GM21619 (cell line): Measurements from ENCODE around the gene CHRNA7.

Experiments
- ATAC-seq: cut with Tn5 transposase; IDR thresholded peaks from one replicate; pipeline ENCODE4 v1.9.1; 2021; ENCODE audit not compliant: unreplicated experiment

Gene CHRNA7

DNA sequence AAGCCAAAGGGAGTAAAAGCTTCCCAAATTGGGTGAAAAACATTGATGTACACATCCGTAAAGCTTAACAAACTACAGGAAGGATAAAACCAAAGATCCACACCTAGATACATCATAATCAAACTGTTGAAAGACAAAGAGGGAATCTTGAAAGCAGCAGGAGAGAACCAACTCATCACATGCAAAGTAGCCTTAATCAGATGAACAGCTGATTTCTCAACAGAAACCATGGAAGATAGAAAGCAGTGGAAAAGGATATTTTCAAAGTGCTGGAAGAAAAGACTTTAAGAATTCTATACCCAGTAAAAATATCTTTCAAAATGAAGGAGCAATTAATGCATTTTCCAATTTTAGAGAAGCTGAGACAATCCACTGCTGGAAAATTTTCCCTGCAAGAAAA lies 36.8 kb downstream of the CHRNA7 start:
- ATAC-seq: no peak

DNA sequence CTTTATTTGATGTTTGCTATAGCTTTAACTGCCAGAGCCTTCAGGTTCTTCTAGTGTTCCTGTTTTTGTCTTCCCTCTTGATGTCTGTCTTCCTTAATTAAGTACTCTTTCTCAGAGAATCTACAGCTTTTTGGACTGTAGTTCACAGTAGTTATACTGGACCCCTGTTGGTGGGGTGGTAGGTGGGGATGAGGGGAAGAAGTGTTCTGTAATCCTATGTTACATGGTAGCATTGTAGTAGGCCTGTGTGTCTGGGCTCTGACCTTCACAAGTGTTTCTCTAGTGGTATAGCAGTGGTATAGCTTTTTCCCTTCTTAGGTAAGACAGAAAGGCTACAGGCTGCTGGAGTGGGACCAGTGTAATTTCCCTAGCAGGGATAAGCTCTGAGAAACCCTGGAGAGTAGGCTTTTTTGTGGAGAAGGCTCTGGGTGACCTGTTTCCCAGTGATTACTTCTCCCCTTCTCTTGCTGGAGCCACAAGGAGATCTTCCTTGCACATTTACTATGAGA lies 59.6 kb downstream of the CHRNA7 start:
- ATAC-seq: no peak

DNA sequence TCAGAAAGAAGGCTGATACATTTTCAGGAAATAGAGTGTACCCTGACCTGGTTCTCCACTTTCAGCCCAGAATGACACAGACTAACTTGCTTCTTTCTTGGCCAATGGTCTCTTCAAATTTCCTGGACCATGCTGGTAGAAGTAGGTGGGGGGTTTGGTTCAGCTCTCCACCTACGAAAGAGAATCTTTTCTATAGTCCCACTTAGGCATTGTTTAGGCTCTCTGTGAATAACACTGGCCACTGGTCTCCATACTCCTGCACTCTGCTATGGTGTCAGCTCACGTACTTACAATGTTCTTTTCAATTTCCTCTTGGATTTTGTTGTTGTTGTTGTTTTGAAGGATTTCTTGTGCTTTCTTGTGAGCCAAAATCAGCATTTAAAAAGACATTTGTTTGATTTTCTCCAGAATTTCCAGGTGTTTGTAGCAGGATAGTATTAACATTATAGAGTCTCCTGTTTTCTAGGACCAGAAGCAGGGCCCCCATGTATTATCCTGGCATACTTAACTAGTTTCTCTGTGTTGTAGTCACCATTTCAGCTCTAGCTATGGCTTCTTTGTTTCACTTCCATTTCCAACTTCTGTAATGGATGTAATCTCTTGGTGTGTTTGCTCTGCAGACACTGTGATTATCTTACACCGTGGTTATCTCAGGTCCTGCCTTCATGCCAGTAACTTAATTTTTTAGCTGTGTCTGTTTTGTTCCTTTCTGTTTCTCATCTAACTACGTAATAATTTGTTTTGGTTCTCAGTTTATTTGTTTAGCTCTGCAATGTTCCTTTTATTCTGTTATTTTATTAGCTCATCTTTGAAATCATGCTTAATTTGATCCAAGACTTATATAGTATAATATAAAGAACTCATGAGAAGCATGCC lies 61.4 kb downstream of the CHRNA7 start:
- ATAC-seq: no peak

DNA sequence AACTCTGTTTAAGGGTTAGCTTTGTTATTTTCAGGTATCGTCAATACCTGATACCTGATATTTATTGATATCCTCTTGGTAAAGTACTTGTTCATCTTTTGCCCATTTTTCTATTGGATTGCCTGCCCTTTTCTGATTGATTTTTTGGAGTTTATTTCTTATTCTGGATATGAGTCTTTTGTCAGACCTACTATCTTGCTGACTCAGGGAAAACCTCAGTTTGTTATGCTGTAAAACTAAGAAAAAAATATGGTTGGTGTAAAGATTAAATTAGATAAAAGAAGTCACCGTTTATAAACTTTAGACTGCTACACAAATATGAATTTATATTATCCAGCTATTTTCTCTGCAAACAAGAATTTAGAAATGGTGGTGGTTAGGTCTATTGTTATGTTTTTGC lies 65.9 kb downstream of the CHRNA7 start:
- no peak for ATAC-seq

DNA sequence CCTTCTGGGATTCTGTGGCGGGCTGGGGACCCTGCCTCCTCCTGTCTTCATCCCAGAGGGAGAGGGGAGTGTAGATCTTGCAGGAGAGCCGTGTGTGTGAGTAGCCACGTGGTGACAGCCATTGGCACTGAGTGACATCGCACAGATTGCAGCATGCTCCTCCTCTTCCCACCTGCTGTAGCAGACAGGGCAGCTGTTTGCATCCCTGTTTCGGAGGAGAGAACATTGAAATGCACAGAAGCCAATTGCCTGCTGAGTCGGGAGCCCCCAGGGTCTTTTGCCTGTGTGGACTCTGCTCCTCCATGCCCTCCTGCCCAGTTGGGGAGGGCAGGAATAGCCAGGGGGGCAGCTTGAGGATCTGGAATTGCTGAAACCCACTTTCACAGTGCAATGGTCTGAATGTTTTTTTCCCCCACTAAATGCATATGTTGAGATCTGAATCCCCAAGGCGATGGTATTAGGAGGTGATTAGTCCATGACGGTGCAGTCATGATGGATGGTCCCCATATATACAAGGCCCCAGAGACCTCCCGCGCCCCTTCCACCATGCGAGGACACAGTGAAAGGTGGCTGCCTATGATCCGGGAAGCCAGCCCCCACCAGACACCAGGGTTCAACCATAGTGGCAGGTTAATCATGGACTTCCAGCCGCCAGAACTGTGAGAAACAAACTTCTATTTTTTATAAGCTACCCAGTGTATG lies 66.8 kb downstream of the CHRNA7 start:
- ATAC-seq: no peak

DNA sequence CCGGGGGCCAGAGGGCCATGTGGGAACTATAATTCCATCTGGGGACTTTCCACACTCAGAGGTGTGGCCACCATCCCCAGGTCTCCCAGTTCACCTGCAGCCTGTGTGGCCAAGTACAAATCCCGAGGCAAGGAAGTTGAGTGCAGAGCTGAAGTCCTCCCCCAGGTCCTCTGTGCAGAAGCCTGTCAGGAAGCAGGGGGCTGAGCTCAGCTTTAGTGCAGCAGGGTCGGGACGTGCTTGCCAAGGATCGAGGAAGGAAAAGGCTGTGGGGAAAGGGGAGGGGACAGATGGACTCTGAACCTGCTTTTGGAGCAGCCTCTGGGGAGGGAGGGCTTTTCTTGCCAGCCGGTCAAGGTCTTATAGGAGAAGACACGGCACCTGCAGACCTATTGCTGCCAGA lies 67.7 kb downstream of the CHRNA7 start:
- no peak for ATAC-seq

DNA sequence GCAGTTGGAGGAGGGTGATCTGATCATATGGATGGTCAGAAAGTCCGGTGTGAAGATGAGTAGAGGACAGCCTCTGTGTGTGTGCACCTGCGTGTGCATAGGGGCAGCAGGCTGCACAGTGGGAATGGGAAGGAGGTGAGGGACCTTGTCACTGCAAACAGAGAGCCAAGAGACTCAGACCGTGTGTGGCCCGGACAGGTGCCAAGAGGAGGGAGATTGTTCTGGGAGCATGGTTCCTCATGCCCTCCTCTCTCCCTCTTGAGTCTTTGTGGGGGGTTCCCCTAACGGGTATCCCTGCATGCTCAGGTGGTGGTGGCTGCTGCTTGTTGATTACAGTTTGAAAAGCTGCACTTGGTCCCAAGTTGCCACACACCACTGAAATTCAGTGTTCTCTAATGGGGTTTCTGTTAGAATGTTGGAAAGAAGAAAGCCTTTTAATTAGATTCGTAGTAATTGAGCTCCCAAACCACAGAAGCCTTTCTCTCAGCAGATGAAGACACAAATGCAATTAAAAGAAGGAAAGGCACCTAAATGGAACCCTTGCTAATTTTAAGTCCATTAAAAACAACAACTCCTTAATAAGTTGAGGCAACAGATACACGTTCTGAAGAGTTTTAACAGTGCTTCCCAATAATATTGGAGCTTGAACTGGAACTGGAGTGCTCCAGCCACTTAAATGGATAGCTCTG lies 68.9 kb downstream of the CHRNA7 start:
- no peak for ATAC-seq

DNA sequence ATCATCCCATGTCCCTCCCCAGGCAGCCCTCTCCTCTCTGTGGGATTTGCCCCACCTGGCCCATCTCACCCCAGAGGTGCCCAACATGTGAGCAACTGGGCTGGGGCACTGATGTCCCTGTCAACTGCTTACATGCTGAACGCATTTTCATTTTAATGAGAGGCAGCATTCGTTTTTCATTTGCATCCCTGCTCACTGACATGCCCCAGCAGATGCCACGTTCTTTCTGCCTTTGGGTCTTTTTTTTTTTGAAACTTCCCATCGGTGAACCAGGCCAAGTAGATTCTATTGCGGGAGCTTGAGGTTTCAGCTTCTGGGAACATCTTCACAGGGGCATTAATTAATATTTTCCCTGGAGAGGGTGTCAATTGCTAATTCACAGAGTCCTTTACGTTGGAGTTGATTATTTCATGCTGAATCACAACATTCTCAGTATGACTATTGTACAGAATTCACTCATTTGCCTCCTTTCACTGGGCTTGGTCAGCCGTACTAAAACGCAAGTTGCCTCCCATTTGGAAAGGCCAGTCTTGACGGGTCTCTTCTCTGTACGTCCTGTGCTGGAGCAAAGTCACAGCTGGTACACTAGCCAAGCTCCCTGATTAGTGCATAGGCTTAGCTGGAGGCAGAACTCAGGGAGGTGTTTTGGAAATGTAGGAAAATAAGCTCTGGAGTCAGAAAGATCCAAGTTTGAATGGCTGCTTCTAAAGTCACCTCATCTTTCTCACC lies 69.8 kb downstream of the CHRNA7 start:
- no peak for ATAC-seq

DNA sequence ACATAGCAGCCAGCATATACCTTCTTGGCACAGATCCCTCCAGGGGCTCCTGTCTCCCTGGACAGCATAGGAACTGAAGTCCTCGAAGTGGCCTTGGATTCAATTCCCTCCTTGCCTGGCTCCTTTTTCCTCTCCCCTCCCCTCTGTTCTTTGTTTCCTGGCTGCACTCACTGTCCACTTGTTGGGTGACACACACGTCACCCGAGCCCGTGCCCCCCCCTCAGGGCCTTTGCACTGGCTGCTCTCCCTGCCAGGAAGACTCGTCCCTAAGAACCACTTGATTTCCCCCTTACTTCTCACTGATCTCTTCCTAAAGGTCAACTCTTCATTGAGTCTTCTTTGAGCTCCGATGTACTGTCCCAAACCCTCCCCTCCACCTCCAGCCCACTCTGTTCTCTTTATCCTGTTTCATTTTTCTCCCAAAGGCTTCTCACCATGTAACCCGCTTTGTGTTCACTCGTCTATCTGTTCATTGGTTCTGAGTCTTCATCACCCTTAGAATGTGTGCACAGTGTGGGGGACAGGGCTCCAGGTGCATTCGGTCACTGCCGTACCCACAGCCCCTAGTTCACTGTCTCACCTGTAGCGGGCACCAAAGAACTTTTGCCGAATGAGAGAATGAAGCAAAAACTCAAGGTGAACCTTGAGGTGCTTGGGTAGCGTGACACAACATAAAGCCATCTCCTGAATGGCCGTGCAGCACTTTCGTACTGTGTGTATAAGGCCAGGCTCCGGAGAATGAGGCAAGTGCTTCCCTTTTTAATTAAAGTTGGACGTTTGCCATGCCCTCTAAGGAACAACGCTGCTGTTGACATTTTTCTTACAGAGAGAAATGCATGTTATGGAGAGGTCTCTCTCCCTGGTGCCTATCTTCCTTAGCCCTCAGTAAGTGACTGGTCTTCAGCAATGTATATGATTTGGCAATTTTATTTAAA lies 74.0 kb downstream of the CHRNA7 start:
- ATAC-seq: no peak

DNA sequence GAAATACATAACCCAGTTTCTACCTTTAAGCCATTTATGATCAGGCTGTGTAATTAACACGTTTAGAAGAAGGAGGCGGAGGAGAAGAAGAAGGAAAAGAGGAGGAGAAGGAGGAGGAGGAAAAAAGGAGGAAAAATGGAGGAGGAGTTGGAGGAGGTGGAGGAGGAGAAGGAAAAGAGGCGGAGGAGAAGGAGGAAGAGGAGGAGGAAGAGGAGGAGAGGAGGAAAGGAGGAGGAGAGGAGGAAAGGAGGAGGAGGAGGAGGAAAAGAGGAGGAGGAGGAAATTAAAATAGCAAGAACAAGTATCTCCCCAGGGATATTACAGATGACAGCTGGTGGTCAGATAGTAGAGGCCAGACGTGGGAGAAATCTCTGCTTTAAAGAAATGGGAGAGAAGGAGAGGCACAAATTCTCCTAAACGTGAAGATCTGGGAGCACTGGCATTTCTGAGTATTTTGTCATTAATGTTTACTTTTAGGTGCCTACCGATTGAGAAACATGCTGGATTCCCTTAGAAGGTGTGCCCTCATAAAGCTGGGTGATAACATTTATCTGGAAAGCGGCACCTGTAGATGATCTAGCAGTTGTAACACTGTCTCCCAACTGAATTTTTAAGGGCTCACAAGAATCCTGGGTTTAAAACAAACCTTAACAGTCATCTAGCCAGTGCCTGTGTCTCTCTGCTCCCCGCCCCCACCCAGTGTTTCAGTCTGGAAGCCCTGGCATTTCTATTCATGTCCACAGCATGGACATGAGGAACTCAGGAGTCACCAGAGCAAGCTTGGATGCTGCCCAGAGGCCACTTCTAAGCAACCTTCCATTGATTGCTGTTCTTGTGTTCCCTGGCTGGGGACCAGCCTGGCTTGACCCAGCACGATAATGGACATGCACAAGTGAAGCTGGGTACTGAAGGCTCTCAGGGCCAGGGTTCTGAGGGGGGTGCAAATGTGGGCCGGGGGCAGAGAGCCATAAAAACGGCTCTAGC lies 75.2 kb downstream of the CHRNA7 start:
- no peak for ATAC-seq

DNA sequence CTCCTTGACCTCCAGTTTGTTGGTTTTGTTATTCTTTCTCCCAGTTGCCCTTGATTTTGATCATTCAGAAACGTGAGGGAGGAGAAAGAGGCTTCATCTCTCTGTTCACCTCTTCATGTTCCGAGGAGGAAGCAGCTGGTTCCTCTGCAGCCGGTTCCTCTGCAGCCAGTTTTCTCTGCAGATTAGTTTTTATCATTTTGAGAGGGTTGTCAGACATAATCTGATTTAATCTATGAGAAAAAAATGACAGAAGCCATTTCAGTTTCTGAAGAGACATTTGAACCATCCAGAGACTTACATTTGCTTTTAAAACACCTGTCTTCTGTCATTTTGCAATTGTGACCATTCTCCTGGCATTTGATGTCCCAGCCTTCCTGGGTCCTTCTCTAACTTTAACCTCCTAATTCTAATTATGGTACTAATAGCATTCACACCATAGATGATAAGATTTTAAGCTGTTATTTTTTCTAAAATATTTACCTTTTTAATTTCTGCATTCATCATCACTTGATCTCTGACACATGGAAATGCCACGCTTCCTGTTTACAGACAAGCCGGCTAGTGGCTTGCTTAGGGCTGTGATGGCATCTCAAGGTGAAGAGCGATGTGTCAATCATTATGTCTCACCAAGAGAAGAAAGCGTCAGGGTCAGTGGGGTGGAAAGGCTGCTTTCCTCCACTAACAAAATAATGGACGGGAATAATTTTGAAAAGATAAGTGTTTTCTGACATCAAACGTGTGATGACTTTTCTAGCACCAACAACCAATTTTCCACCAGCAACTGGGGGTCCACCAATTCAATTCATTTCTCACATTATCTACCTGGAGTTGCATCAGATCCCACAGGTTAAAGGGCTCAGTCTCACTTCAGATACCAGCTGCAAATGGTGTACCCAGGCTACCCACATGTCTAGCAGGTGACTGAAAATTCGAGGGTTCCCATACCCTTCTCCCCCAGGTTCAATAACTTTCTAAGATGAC lies 76.4 kb downstream of the CHRNA7 start:
- no peak for ATAC-seq

DNA sequence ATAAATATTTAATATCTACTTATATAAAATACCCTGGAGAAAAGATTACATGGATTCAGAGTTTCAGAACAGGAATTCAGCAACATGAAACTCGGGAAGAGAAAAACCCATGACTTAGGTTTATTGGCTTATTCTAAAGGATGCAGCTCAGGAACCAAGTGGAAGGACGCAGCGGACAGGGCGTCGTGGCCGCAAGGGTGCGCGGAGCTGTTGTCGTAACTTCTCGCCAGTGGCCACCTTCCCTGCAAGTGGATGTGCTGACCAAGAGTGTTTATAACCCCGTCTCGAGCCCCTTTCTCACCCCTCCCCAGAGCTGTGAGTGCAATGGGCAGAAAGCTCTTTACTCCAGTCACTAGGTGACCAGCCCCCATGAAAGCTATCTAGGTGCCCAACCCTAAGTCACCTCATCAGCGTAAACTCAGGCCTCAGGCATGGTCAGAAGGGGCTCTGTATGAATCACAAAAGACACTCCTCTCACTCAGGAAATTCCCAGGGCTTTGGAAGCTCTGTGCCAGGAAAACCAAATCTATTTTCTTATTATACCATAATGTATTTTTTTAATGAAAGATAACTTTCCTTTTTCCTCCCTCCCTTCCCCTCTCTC lies 77.3 kb downstream of the CHRNA7 start:
- ATAC-seq: no peak

DNA sequence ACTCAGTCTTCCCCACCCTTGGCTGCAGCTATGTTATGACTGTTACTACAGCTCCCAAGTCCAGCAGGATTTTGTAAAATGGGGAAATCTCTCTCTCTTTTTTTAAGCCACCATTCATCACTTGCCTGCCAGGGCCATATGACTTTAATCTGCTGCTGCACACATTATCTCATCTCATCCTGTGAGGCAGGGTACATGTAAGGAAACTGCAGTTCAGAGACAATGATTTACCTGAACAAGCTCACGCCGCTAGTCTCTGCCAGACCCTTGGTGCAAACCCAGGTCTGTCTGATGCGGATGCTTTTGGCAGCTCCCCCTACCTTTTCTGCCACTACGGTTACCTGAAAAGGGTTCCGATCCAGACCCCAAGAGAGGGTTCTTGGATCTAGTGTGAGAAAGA lies 78.3 kb downstream of the CHRNA7 start:
- ATAC-seq: no peak

DNA sequence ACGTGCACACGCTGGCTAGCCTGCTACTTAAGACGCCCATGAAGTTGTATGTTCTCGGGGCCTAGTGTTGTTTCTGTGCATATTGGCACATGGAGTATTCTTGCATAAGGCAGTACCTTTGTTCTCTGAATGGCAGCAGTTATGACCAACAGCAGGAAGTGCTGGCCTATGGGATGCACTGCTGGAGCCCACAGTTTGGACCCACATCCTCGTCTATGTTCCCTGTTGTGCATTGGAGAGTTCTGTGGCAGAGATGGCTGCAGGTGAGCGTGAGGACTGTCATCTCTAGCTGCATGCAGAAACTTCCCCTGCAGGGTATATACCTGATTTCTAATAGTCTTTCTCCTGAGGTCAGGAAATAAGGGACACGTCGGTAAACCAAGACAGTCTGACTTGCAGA lies 81.8 kb downstream of the CHRNA7 start:
- ATAC-seq: no peak

DNA sequence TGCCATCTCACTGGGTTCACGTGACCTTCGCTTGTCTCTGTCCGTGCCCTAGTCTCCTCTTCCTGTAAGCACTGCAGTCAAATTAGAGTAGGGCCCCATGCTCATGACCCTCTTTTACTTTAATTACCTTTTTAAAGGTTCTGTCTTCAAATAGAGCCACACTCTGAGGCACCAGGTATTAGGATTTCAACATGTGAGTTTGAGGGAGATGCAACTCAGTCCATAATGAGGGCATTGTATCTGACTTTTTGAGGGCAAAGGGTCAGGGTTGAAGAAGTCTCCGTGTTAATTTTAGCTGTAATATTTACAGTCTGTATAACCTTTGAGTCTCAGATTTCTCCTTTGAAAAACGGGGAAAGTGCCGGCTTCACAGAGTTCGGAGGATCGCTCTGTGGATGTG lies 82.9 kb downstream of the CHRNA7 start:
- ATAC-seq: no peak

DNA sequence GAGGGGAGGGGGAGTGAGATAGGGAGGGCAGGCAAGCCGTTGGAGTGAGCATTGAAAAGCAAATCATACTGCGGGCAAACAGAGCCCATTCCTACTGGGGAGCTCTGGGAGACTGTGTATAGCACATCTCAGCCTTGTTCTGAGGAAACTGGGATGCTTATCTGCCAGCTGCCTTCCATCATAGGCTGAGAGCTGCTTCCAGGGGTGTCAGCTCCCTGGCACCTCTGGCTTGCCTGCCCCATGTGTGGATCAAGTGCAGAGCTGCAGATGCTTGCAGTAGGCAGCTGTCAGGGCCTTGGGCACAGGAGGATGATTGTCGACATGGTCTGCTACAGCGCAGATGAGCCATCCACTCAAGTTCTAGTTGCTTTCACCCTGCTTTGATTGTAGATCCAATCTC lies 86.8 kb downstream of the CHRNA7 start:
- ATAC-seq: no peak

DNA sequence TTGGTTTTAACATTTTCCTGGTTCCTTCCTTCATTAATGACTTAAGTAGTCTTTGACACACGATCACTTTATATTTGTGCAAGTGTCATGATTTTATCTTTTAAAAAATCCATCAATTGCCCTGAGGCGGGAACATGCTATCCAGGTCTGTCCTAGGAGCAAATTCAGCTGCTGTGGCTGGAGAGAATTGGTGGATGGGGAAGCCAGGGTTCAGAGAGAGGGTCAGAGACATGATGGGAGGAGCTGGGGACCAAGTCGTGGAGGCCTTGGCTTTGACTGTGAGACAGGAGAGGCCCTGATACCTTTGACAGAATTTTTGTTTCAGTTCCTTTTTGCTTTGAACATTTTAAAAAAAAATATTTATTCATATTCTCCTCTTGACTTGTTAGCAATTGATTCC lies 89.0 kb downstream of the CHRNA7 start:
- no peak for ATAC-seq
